Measurements from ENCODE around the gene SUCLG2. TPM values are rescaled to one million over a fixed set of nuclear protein-coding genes. Genes with fewer than 3 reads are reported as not detected.

The SUCLG2 gene
- total and polyA plus RNA-seq, 10 of the 15 experiments (the other 5 are each of a cell fraction or from before 2014, with no cell fraction given): 17.8 to 50.9 (median 37.2) TPM

GRCh38 chr3:67700596-67700995 lies 46.2 kb upstream of the SUCLG2 start:
- ChIA-PET POLR2A (no interaction called here), RAD21 (ENCODE audit: unreplicated experiment) (no interaction called here), CTCF (no interaction called here), SMC1A (ENCODE audit: uncharacterized antibody, unreplicated experiment) (no interaction called here)
- Histone ChIP-seq H3K9me3 (replicated peaks; ENCODE audit: control insufficient read depth, insufficient read depth, low read length) (no peaks in the 10 kb centered on the region), H3K4me3 (no peak overlapping the region), H3K27ac (ENCODE audit: control insufficient read depth, insufficient read depth) (no peak overlapping the region), H4K20me1 (ENCODE audit: control insufficient read depth, insufficient read depth) (no peaks in the 10 kb centered on the region), H3K27me3 (replicated peaks in 1 of 2; ENCODE audit: control insufficient read depth in 2 of 2, insufficient read depth in 2 of 2, low read length in 1 of 2) (no peaks in the 10 kb centered on the region), H3K36me3 (ENCODE audit: control insufficient read depth in 2 of 2, insufficient read depth in 2 of 2, low read length in 1 of 2) (no peaks in the 10 kb centered on the region), H3K79me2 (ENCODE audit: control insufficient read depth, insufficient read depth, low read length) (no peaks in the 10 kb centered on the region), H3K4me2 (ENCODE audit: control insufficient read depth, insufficient read depth) (no peak overlapping the region), H3K4me1 (ENCODE audit: control insufficient read depth, insufficient read depth, low read length) (no peaks in the 10 kb centered on the region), H2AFZ (ENCODE audit: control insufficient read depth, low read depth, low read length) (no peak overlapping the region), H3K9ac (ENCODE audit: control insufficient read depth, insufficient read depth, low read length) (no peak overlapping the region)
- ATAC-seq (no peak), FAIRE-seq (no peak), DNase-seq (ENCODE audit: low read depth, low spot score) (no peak)
- in situ Hi-C loops (cut with MboI) (no loop called here), intact Hi-C loops (cut with micrococcal nuclease; ENCODE audit: unreplicated experiment) (no loop called here)
- WGBS (ENCODE audit: insufficient coverage, insufficient replicate concordance, low lambda C conversion rate, missing lambda C conversion rate): 61% methylated on average over 4 of the region's 4 CpGs
- no TSS peak for BruUV-seq (replicated peaks)
- TF ChIP-seq SIX5 (IDR thresholded peaks at IDR 0.05; ENCODE audit: low read depth, low read length, severe bottlenecking) (no peak), ZNF622 (IDR thresholded peaks at IDR 0.05) (no peak), MEF2A (IDR thresholded peaks at IDR 0.05; ENCODE audit: insufficient read depth, low read depth, low read length) (no peak), BCL3 (IDR thresholded peaks at IDR 0.05; ENCODE audit: borderline replicate concordance, insufficient read depth, low read depth, low read length, poor library complexity, severe bottlenecking) (no peak), ZBTB40 (IDR thresholded peaks at IDR 0.05; ENCODE audit: borderline replicate concordance) (no peak), SUPT20H (IDR thresholded peaks at IDR 0.05; ENCODE audit: borderline replicate concordance, control insufficient read depth, low read depth, low read length) (no peak), TCF12 (IDR thresholded peaks at IDR 0.05; ENCODE audit: low read depth, low read length) (no peak), REST (IDR thresholded peaks at IDR 0.05; ENCODE audit: low read depth, low read length) (no peak), PKNOX1 (IDR thresholded peaks at IDR 0.05) (no peak), EED (IDR thresholded peaks at IDR 0.05; ENCODE audit: low read depth) (no peak), NFXL1 (IDR thresholded peaks at IDR 0.05; ENCODE audit: borderline replicate concordance) (no peak), KLF5 (IDR thresholded peaks at IDR 0.05; ENCODE audit: partially characterized antibody) (no peak), FOXK2 (IDR thresholded peaks at IDR 0.05) (no peak)
